GM23338 (cell line): ENCODE measurements around the gene PHLDB3. TPM values are rescaled to one million over a fixed set of nuclear protein-coding genes. Genes with fewer than 3 reads are reported as not detected.

Experiments
- ATAC-seq: fragments of 200-7000 bp; cut with Tn5 transposase; 3 replicates; pipeline ENCODE4 v1.9.1; 2020
- DNase-seq: peaks from one replicate; pipeline ENCODE4 v3.0.0-alpha.2; 2015; ENCODE audit warnings: low spot score
- H2AFZ ChIP-seq: fragments of 200-600 bp; sonication (generic); 2 replicates; pipeline ENCODE4 v1.8.0; 2016; ENCODE audit warnings: antibody characterized with exemption, mild to moderate bottlenecking, moderate library complexity
- H3F3A ChIP-seq: fragments of 200-600 bp; sonication (generic); replicated peaks from 2 replicates; pipeline ENCODE4 v1.8.0; 2017; ENCODE audit warnings: antibody characterized with exemption, mixed run types, low read depth
- H3K27ac ChIP-seq: fragments of 200-600 bp; sonication (generic); 2 replicates; pipeline ENCODE4 v1.6.1; 2016; ENCODE audit warnings: low read depth
- H3K27me3 ChIP-seq: fragments of 200-600 bp; sonication (generic); 2 replicates; pipeline ENCODE4 v1.8.0; 2016; ENCODE audit warnings: mild to moderate bottlenecking, mixed run types, moderate library complexity; ENCODE audit not compliant: insufficient read depth
- H3K36me3 ChIP-seq: fragments of 200-600 bp; sonication (generic); 2 replicates; pipeline ENCODE4 v1.8.0; 2016; ENCODE audit warnings: mild to moderate bottlenecking; ENCODE audit not compliant: insufficient read depth
- H3K4me1 ChIP-seq: fragments of 200-600 bp; sonication (generic); 2 replicates; pipeline ENCODE4 v1.8.0; 2016; ENCODE audit warnings: mild to moderate bottlenecking, moderate library complexity; ENCODE audit not compliant: insufficient read depth
- H3K4me2 ChIP-seq: fragments of 200-600 bp; sonication (generic); 2 replicates; pipeline ENCODE4 v1.7.1; 2017; ENCODE audit warnings: mixed run types
- H3K4me3 ChIP-seq: fragments of 200-600 bp; sonication (generic); 2 replicates; pipeline ENCODE4 v1.6.1; 2016; ENCODE audit warnings: mixed run types
- H3K79me2 ChIP-seq: fragments of 200-600 bp; sonication (generic); replicated peaks from 2 replicates; pipeline ENCODE4 v1.8.0; 2017; ENCODE audit warnings: mild to moderate bottlenecking; ENCODE audit not compliant: insufficient read depth
- H3K9me2 ChIP-seq: fragments of 200-600 bp; sonication (generic); 2 replicates; pipeline ENCODE4 v1.8.0; 2017; ENCODE audit not compliant: insufficient read depth
- H4K20me1 ChIP-seq: fragments of 200-600 bp; sonication (generic); replicated peaks from 2 replicates; pipeline ENCODE4 v1.8.0; 2017; ENCODE audit warnings: mild to moderate bottlenecking; ENCODE audit not compliant: insufficient read depth
- H3K27ac Mint-ChIP-seq: 2 replicates; pipeline ENCODE4 v1.8.0; 2020; ENCODE audit warnings: inconsistent platforms, mild to moderate bottlenecking, moderate library complexity, mixed read lengths
- H3K27me3 Mint-ChIP-seq: 3 replicates; pipeline ENCODE4 v1.8.0; 2022; ENCODE audit warnings: low read depth, mild to moderate bottlenecking, moderate library complexity, mixed read lengths, inconsistent platforms; ENCODE audit not compliant: insufficient read depth, poor library complexity
- H3K36me3 Mint-ChIP-seq: 3 replicates; pipeline ENCODE4 v1.8.0; 2021; ENCODE audit warnings: low read depth, mild to moderate bottlenecking, inconsistent platforms, moderate library complexity, mixed read lengths
- H3K4me1 Mint-ChIP-seq: 3 replicates; pipeline ENCODE4 v1.8.0; 2020; ENCODE audit warnings: mild to moderate bottlenecking, inconsistent platforms, mixed read lengths
- H3K4me3 Mint-ChIP-seq: 3 replicates; pipeline ENCODE4 v1.8.0; 2021; ENCODE audit warnings: moderate library complexity, mild to moderate bottlenecking, inconsistent platforms, mixed read lengths
- H3K9me3 Mint-ChIP-seq: 3 replicates; pipeline ENCODE4 v1.8.0; 2020; ENCODE audit warnings: moderate library complexity, mild to moderate bottlenecking, inconsistent platforms, mixed read lengths
- CREB1 ChIP-seq: fragments of 250-450 bp; sonication (Bioruptor Pico); IDR thresholded peaks from 2 replicates; pipeline ENCODE4 v1.5.0; 2020; ENCODE audit warnings: low read depth, mild to moderate bottlenecking, moderate library complexity
- EZH2 ChIP-seq: fragments of 200-600 bp; sonication (generic); IDR thresholded peaks from one replicate; pipeline ENCODE4 v1.8.0; 2017; ENCODE audit warnings: antibody characterized with exemption, mild to moderate bottlenecking, low read depth; ENCODE audit not compliant: unreplicated experiment
- EZH2phosphoT487 ChIP-seq: fragments of 200-600 bp; sonication (generic); IDR thresholded peaks from one replicate; pipeline ENCODE4 v1.8.1; 2018; ENCODE audit warnings: antibody characterized with exemption; ENCODE audit not compliant: unreplicated experiment
- JUNB ChIP-seq: IDR thresholded peaks from one replicate; pipeline ENCODE4 v1.6.1; 2016; ENCODE audit warnings: antibody characterized with exemption; ENCODE audit not compliant: unreplicated experiment
- NANOG ChIP-seq: IDR thresholded peaks from 2 replicates; pipeline ENCODE4 v1.6.1; 2016; ENCODE audit warnings: antibody characterized with exemption, borderline replicate concordance
- POLR2AphosphoS5 ChIP-seq: IDR thresholded peaks from 2 replicates; pipeline ENCODE4 v1.6.1; 2016; ENCODE audit warnings: antibody characterized with exemption, low read depth
- STAT1 ChIP-seq: IDR thresholded peaks from one replicate; pipeline ENCODE4 v1.6.1; 2016; ENCODE audit warnings: antibody characterized with exemption; ENCODE audit not compliant: unreplicated experiment
- ZNF114 ChIP-seq: fragments of 250-450 bp; sonication (Bioruptor Pico); IDR thresholded peaks from 2 replicates; pipeline ENCODE4 v1.5.0; 2020; ENCODE audit warnings: mild to moderate bottlenecking, moderate library complexity
- ZNF331 ChIP-seq: fragments of 250-450 bp; sonication (Bioruptor Pico); IDR thresholded peaks from 2 replicates; pipeline ENCODE4 v1.5.0; 2020; ENCODE audit warnings: low read depth, mild to moderate bottlenecking, moderate library complexity
- ZNF462 ChIP-seq: fragments of 250-450 bp; sonication (Bioruptor Pico); IDR thresholded peaks from 2 replicates; pipeline ENCODE4 v1.5.0; 2020; ENCODE audit warnings: mild to moderate bottlenecking, moderate library complexity
- polyA plus RNA-seq: library from polyadenylated mRNA; unstranded; fragments of >200 nt; fragmentation: Nextera tagmentation; extraction: Ambion mirVana; gene quantifications from 2 replicates; pipeline ENCODE4 v1.2.1, GENCODE V29; 2016
- total RNA-seq: library from RNA; depleted of rRNA; stranded (reverse); fragments of >200 nt; shearing (Covaris generic); gene quantifications from 2 replicates; pipeline ENCODE4 v1.2.3, GENCODE V29; 2014
- TF ChIP-seq, protein P1 (sequence below), 2 experiments: fragments of 200-600 bp in 1 of 2; sonication (generic) in 1 of 2; conservative IDR thresholded peaks; 2 replicates each; pipeline versions ENCODE4 v1.5.1 to v1.6.1; 2016 to 2017; ENCODE audit warnings: antibody characterized with exemption in 2 of 2, low read depth in 2 of 2, mild to moderate bottlenecking in 2 of 2, moderate library complexity in 1 of 2
- TF ChIP-seq, protein P2 (sequence below): IDR thresholded peaks from 2 replicates; pipeline ENCODE4 v1.6.1; 2016; ENCODE audit warnings: antibody characterized with exemption
- TF ChIP-seq, protein P3 (sequence below): IDR thresholded peaks from one replicate; pipeline ENCODE4 v1.6.1; 2018; ENCODE audit warnings: antibody characterized with exemption; ENCODE audit not compliant: unreplicated experiment

PHLDB3 gene
- total and polyA plus RNA-seq, 2 experiments from 2014 or later = 6.3 to 15.4 TPM

- no peak overlapping the region; the same call in 1 of the 2 replicates for H3K27ac Mint-ChIP-seq
- peaks cover 70% of the 10 kb centered on the region for H3K36me3 Mint-ChIP-seq
- H3K27me3 Mint-ChIP-seq = peaks cover 3% of the 10 kb centered on the region
Observed at GRCh38 chr19:43545276-43545675, 40.7 kb upstream of the PHLDB3 start.

More at GRCh38 chr19:43545276-43545675, 40.7 kb upstream of the PHLDB3 start:
- H4K20me1 ChIP-seq = no peaks in the 10 kb centered on the region
- DNase-seq (no peak), ATAC-seq (no peak)
- no peaks in the 10 kb centered on the region; the same call in 1 of the 2 replicates for H3K36me3 ChIP-seq
- no peak overlapping the region for H3K4me3 ChIP-seq
- no peaks in the 10 kb centered on the region for H3F3A ChIP-seq
- H3K9me2 ChIP-seq = no peaks in the 10 kb centered on the region
- TF ChIP-seq ZNF114 (CRISPR knock-in tag) (no peak), CREB1 (CRISPR knock-in tag) (no peak), STAT1 (no peak), POLR2AphosphoS5 (no peak), EZH2phosphoT487 (no peak), ZNF331 (CRISPR knock-in tag) (no peak), EZH2 (no peak), ZNF462 (CRISPR knock-in tag) (no peak), NANOG (no peak), JUNB (no peak)
- TF ChIP-seq, protein P1, sequence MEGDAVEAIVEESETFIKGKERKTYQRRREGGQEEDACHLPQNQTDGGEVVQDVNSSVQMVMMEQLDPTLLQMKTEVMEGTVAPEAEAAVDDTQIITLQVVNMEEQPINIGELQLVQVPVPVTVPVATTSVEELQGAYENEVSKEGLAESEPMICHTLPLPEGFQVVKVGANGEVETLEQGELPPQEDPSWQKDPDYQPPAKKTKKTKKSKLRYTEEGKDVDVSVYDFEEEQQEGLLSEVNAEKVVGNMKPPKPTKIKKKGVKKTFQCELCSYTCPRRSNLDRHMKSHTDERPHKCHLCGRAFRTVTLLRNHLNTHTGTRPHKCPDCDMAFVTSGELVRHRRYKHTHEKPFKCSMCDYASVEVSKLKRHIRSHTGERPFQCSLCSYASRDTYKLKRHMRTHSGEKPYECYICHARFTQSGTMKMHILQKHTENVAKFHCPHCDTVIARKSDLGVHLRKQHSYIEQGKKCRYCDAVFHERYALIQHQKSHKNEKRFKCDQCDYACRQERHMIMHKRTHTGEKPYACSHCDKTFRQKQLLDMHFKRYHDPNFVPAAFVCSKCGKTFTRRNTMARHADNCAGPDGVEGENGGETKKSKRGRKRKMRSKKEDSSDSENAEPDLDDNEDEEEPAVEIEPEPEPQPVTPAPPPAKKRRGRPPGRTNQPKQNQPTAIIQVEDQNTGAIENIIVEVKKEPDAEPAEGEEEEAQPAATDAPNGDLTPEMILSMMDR (conservative IDR thresholded peaks at IDR 0.05; ENCODE audit: low read depth in 2 of 2) = no peak
- TF ChIP-seq, protein P2, sequence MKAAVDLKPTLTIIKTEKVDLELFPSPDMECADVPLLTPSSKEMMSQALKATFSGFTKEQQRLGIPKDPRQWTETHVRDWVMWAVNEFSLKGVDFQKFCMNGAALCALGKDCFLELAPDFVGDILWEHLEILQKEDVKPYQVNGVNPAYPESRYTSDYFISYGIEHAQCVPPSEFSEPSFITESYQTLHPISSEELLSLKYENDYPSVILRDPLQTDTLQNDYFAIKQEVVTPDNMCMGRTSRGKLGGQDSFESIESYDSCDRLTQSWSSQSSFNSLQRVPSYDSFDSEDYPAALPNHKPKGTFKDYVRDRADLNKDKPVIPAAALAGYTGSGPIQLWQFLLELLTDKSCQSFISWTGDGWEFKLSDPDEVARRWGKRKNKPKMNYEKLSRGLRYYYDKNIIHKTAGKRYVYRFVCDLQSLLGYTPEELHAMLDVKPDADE = no peak
- TF ChIP-seq, protein P3, sequence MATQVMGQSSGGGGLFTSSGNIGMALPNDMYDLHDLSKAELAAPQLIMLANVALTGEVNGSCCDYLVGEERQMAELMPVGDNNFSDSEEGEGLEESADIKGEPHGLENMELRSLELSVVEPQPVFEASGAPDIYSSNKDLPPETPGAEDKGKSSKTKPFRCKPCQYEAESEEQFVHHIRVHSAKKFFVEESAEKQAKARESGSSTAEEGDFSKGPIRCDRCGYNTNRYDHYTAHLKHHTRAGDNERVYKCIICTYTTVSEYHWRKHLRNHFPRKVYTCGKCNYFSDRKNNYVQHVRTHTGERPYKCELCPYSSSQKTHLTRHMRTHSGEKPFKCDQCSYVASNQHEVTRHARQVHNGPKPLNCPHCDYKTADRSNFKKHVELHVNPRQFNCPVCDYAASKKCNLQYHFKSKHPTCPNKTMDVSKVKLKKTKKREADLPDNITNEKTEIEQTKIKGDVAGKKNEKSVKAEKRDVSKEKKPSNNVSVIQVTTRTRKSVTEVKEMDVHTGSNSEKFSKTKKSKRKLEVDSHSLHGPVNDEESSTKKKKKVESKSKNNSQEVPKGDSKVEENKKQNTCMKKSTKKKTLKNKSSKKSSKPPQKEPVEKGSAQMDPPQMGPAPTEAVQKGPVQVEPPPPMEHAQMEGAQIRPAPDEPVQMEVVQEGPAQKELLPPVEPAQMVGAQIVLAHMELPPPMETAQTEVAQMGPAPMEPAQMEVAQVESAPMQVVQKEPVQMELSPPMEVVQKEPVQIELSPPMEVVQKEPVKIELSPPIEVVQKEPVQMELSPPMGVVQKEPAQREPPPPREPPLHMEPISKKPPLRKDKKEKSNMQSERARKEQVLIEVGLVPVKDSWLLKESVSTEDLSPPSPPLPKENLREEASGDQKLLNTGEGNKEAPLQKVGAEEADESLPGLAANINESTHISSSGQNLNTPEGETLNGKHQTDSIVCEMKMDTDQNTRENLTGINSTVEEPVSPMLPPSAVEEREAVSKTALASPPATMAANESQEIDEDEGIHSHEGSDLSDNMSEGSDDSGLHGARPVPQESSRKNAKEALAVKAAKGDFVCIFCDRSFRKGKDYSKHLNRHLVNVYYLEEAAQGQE = no peak
- Mint-ChIP-seq H3K4me3 (no peak overlapping the region), H3K4me1 (no peaks in the 10 kb centered on the region), H3K9me3 (peaks cover 5% of the 10 kb centered on the region; the same call in 2 of the 3 replicates)
- H2AFZ ChIP-seq = no peak overlapping the region
- no peaks in the 10 kb centered on the region for H3K27me3 ChIP-seq
- no peaks in the 10 kb centered on the region for H3K4me1 ChIP-seq
- no peaks in the 10 kb centered on the region for H3K79me2 ChIP-seq
- H3K4me2 ChIP-seq = no peak overlapping the region
- no peak overlapping the region for H3K27ac ChIP-seq
